Activated naive CD4-positive, alpha-beta T cell treated with anti-CD3 and anti-CD28 coated beads, Interleukin-2, amount 50 U/mL, for 16 hours (primary cell): ENCODE measurements around the gene CDKAL1.

Experiments
- DNase-seq: peaks from one replicate; pipeline ENCODE4 v3.0.0-alpha.2; 2020

The CDKAL1 gene

GRCh38 chr6:20850686-20851416, 316.6 kb downstream of the CDKAL1 start:
- no peak for DNase-seq

DNA sequence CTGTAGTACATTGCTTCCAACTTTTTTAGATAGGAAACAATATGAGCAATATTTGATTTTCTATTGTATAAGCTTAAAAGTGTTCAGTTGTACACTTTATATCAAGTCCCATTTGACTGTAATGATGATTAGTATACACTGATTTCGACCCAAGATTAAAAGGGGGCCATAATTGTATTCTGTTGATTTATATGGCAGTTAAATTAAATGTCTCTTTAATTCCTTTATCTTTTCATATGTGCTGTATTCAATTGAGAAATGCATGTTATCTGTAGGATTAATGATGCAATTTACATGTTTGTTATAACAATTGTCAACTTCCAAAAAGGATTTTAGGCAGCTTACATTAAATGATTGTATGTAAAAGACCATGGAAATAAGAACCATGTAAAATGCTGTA, 317.5 kb downstream of the CDKAL1 start:
- DNase-seq: no peak

DNA sequence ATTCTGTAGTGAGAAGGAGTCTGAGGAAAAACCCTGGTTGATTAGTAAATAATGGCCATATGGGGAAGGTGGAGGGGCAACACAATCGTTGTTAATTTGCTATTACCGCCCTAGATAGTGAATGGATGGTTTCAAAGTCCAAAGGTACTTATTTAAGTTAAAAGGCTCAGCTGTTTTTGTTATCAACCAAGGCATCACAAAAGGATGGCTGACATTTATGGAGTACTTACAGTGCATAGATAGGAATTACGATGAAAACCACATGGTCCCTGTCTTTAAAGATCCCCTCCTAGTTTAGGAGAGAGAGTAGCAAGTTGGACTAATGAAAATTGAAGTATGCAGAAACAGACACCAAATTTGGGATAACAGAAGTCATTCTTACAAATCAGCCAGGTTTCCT, 319.6 kb downstream of the CDKAL1 start:
- no peak for DNase-seq

- no peak for DNase-seq
Measured at GRCh38 chr6:20856681-20857288, 322.5 kb downstream of the CDKAL1 start.

DNA sequence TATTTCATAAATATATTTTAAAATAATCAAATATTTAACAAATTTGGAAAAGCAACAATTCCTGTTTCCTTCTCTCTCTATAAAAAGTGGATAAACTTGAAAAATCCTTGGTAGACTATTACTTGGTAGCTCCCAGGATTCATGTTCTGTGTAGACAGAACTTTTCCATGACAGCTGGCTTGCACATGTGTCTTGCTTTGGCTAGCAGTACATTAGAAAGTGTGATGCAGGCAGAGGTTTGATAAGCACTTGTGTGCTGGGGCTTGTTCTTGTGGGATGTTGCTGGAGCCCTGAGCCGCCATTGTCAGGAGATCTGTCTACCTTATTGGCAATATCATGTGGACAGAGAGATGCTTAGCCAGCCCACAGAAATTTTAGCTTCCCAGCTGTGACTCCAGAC, 327.2 kb downstream of the CDKAL1 start:
- no peak for DNase-seq

- DNase-seq: no peak
Measured at GRCh38 chr6:20866036-20866435, 331.8 kb downstream of the CDKAL1 start.

DNA sequence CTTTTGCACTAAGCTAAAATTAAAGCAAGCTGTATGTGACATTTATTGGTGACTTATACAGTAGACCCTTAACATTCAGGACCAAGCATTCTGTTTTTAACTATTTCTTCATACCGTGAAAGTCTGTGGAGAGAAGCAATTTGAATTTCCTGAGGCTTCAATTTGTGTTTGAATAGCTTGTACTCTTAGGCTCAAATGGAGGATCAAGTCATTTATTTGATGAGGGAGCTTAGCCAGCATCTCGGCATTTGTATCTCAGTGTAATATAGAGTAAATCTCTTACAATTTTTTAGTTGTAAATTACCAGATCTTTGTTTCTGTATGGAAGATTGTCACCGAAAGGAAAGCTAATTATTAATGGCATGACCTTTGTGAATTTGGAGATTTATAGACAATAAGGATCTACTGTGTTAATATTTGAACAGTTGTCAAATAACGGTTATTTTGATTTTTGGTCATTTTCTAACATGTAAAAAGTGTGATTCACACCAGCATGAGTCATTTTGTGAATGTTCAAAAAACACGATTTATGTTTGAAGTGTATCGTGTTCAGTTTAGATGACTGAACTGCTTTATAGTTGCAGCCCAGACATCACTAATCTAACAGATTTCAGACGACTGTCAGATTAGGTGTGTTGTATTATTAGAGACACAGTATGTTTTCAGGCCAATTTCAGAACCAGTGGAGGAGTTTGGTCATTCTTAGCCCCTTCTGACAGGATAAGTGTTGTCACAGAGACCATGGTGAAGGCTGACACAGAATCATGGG, 332.9 kb downstream of the CDKAL1 start:
- DNase-seq: no peak

DNA sequence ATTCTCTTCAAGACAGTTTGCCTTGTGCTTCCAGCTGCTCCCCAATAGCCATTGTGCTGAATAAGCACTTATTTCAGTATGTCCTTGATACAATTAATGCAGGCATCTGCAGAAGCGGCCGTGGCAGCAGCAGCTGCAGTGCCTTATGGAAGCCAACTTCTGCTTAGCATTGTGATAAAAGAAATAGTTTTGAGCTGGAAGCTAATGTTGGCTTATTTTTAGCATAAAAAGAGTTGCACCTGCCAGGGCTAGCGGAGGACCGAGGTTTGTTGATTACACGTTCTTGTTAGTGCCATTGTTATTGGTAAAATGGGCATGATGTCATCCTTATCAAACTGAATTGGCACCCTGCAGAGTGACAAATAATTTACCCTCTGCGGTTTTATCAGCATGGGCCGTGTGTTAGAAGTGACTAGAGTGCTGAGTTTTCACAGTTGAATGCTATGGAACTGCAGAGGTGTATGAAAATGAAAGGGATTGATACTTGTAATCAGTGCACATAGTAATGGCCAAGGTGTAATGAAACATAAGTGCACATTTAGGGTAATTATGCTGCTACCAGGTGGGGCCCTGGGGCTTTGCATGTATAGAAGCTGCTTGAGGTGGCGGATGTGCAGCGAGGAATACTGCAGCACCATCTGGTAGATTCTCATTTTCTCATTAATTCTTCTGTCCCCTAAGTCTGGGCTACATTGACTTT, 334.3 kb downstream of the CDKAL1 start:
- no peak for DNase-seq

GRCh38 chr6:20870021-20870420, 335.8 kb downstream of the CDKAL1 start:
- DNase-seq: no peak

GRCh38 chr6:20870493-20870892, 336.2 kb downstream of the CDKAL1 start:
- DNase-seq: no peak

DNA sequence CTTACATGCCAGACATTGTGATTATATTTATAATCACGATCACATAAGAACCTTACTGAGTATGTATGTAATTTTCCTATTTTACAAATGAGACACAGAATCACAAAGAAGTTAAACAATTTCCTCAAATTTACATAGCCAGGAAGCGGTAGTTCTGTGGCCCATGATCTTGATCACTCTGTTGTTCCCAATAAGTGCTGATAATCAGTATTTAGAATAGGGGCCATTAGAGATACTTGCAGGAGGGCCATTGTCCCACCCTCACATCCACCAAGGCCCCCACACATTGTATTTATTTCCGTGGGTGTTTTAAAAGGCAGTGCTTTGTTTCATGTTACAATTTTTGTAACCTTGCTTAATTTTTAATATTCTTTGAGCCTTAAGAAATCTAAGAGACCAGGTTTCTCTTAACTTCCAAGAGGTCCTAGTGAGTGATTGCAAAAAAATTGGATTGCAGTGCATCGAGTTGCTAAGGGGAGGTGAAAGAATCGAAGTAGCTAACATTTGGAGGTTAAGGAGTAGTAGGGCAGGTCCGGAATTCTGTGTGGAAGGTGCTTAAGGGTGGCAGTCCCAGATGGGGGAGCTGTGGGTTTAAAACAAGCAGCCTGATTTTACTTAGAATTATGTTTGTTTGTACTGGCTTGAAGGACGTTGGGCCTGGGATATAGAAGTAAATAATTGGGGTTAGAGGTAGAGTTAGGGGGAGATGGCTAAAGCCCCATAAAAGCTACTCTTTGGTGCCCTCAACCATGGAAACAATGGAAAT, 339.4 kb downstream of the CDKAL1 start:
- DNase-seq: no peak

- DNase-seq: no peak
Measured at GRCh38 chr6:20875369-20875963, 341.2 kb downstream of the CDKAL1 start.

GRCh38 chr6:20876036-20876435, 341.8 kb downstream of the CDKAL1 start:
- no peak for DNase-seq

GRCh38 chr6:20876561-20876960, 342.3 kb downstream of the CDKAL1 start:
- DNase-seq: no peak

GRCh38 chr6:20877008-20877937, 343.0 kb downstream of the CDKAL1 start:
- no peak for DNase-seq

DNA sequence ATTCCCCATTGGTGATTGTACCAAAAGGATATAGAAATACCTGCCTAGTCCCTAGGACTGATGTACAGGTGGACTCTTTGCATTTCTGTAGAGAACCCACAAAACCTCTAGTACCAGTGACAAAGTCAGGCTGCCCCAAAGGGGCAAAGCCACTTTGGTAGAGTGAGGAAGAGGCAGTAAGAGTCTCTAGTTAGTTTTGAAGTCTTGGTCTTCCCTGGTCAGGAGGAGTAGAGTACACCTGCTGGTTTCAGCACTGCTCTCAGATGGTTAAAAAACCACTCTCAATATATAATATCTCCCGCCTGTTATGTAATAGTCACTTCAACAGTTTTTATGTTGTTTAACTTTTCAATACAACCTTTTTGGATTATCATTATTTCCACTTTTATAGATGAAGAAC, 344.9 kb downstream of the CDKAL1 start:
- DNase-seq: no peak

DNA sequence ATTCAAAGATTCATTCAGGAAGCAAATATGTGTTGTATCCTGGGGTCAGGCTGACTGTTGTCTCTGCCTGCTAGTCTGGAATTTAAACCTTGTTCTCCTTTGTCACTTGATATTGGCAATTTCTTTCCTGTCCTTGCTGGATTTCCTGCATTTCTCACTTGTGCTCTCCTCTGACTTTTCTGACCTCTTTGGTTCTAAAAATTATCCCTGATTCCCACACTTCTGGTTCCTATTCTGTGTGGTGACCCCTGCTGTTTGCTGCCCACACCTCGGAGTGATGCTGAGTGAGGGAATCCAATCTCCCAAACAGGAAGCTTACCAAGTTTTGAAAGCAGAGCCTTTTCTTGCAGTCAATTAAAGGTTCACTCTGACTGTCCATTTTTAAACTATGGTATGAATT, 345.3 kb downstream of the CDKAL1 start:
- no peak for DNase-seq

- no peak for DNase-seq
Measured at GRCh38 chr6:20881365-20881764, 347.1 kb downstream of the CDKAL1 start.

GRCh38 chr6:20882014-20882413, 347.8 kb downstream of the CDKAL1 start:
- DNase-seq: no peak

GRCh38 chr6:20885076-20885475, 350.8 kb downstream of the CDKAL1 start:
- DNase-seq: no peak

DNA sequence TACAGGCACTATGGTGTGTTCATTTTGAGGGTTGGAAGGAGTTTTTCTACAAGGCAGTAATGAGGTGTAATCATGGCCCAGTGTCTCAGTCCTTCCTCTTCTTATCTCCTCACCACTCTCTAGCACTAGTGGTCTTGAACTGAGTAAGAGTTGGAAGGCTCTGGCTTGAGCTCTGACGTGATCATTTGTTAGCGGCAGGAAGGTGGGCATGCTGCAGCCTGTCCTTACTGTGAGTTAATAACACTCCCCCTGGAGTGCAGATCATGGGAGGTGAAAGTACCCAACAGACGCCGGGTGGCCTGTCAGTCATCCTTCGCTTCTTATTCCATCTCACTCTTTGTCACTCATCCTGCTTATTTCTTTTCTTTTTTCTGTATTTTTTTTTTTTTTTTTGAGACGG, 356.9 kb downstream of the CDKAL1 start:
- no peak for DNase-seq
